DMS53 treated with DMSO at 0.1 percent for 48 hours (cell line): ENCODE data around the gene SELENOS.
A peak's percentile ranks its signal among the peaks of the same experiment; 100 is the strongest.
"Not testable (repeated sequence)": the region's sequence is repeated elsewhere in the genome, so short reads cannot be mapped to it uniquely, and the experiment has no call there.

Experiments used
- DNase-seq: peaks from one replicate; lab custom pipeline; 2025; ENCODE audit not compliant: unreplicated experiment; lab: John Stamatoyannopoulos, UW

The SELENOS gene

DNA sequence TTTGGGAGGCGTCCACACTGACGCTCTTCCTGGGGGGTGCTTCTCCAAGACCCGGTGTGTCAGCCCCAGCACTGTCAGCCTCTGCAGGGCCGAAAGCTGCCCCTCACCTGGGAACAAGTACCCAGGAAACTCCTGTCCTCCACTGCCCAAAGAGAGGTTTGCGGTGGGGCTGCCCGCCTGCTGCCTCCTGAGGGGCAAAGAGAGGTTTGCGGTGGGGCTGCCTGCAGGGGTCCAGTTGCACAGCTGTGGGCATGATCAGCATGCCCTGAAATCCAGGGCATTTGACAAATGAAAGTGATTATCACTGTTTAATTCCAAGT, 32.8 kb upstream of the SELENOS start:
- DNase-seq: no peak

DNA sequence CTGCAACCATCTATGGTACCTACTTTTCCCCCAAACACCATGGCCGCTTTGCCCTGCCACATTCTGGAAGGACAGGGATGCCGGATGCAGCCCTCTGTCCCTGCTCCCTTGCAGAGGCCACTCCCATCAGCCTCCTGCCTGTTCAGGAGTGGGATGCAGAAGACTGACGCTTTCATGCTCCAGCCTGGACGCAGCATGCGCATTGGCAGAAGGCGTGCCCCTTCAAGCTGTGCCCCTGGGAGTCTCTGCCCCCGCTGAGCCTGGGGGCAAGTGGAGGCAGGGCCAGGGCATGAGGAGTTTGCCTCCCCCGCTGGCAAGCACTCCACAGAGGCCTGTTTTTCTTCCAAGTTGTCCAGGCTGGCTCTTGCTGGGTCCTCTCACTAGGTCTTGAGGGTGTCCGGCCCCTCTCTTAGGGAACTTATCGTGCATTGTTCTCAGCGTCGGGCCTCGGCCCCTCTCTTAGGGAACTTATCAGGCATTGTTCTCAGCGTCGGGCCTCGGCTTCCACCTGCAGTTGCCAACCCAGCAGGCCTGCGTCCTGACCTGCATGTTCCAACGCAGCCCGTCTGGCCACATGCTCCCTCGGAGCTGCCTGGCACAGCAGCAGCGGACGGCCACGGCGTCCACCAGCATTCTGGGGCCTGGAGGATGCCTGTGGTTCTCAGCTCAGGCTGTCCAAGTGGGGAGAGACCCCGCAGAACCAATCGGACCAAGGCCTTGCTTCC, 32.3 kb upstream of the SELENOS start:
- DNase-seq: no peak

DNA sequence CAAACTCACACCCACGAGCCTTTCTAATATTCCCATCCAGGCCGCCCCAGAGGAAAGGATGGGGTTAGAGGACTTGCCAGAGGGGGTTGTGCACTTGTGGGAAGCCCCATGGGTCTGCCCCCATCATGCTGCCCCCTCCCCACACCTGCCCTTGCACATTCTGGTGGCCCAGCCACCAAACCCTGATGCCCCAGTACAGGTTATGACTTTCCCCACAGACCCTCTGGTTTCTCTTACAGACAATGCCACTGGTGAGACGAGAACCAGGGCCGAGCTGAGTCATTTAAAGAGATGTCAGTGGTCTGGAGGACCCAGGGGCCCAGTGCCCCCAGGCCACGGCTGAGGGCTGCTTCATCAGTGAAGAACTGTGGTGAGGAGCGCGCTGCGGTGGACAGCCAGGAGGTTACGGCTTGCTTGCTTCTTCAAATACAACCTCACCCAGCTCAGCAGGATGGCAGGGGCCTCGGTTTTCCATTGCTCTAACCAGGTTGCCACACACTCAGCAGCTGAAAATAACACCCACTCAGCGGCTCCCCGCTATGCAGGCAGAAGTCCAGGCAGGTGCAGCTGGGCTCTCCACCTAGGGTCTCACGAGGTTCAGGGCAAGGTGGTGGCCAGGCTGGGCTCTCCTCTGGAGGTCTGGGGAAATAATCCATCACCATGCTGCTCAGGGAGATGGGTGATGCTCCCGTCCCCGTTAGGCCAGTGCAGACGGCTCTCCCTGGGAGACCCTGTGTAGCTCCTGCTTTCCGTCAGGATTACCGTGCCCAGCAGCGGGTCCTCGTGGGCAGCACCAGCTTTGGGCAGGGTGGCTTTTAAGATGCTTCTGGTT, 31.5 kb upstream of the SELENOS start:
- DNase-seq: no peak

DNA sequence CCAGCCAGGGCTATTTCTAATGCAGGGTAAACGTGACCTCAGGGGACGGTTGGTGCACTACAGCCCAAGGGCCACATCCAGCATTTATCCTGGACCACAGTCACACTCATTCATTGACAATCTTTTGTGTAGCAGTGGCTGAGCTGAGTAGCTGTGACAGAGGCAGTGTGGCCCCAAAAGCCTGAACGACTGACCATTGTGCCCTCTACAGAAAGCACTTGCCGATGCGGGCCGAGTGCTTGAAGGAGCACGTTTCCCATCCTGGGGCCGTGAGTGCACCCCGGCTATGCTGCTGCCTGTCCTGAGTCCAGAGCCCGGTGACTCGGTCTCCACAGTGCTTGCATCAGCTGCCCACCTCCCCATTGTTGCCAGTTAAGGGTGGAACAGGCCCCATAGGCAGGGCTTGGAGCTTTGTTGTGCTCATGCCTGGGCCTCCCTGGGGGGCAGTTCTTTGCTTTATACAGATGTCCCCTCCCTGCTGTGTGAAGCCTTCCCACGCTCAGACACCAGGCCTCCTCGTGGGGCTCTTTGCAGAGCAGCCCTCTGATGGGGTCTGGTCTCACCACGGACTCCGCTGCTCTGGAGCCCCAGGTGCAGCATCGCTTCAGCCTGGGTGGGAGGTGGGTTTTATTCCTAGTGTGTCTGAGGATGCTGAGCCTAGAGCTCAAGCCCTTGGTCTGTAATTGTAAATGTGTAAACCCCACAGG, 30.8 kb upstream of the SELENOS start:
- DNase-seq: no peak

DNA sequence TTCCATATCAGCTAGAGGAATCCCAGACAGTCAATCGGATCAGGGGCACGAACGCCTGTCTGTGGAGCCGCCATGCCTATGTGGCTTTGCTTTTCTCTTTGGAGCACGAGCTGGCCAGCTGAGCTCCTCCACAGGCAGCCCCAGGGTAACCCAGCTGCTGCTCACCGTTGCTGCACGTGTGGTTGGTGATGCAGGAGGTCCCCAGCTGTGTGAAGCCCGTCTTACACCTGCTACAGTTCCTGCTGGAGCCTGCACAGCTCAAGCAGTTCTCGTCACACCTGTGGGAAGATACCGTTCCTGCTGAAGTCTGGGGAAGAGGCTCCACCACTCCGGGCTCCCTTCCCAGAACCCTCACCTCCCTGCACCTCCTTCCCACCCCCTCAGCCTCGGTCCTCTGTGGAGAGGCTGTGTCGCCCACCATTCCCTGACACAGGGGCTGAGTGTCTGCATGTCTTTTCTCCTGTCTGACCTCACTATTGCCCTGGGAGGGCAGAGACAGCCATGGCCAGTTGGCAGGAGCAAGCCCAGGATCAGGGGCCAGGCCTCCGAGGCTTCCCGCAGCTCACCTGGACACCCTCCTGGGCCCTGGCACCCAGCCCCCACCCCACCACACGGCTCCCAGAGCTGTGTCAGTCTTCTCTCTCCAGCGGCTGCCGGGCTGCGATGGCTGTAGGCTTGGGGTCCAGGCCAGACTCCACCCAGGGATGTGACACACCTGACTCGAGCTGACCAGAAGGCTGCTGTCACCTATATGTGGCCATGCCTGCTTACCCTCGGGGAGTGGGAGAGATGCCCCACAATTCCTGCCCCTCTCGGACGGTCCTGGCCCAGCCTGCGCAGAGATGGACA, 30.0 kb upstream of the SELENOS start:
- no peak for DNase-seq

DNA sequence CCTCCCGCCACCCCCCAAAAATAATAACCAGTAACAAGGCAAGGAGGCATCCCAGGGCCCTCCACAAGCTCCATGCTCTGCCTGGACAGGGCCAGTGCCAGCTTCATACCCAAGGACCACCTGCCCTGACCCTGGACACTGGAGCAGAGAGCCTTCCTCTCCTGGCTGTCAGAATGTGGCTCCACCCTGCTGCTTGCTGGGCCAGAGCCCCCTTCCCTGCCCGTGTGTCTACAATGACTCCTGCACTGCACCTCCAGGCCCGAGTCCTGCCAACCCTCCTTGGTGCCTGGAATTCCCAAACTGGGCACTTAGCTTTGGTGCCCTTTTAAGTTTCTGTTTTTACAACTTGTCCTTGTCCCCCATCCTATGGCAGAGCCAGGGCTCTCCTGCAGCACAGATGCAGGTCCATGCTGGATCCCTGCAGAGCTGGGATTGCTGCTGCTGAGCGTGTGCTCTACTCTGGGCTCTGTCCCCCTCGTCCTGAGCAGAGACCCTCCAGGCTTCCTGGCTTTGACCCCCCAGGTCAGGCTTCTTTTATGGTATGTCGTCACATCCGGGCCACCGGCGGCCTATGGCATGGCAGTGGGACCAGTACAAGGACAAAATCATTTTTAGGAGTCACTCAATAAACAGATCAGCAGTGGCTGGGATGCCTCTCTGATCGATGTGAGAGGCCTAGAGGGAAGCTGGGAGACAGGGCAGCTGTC, 29.2 kb upstream of the SELENOS start:
- DNase-seq: no peak

DNA sequence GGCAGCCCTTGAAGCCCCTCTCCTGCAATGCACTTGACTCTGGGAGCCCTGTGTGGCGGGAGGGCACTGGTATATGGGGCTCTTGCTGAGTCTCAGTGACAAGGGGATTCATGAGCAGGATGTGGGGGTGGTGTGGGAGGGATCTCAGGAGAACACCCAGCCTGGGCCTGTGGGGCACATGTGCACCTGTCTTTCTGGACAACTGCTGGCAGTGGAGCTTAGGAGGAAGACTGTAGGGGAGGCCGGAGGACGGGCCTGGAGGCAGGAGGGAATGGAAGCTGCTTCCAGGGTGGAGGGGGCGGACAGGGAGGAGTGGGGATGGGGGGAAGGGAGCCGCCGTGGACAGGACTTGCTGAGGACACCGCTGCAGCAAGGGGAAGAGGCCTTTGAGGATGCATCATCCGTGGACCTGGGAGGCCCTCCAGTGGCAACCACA, 28.6 kb upstream of the SELENOS start:
- no peak for DNase-seq

DNA sequence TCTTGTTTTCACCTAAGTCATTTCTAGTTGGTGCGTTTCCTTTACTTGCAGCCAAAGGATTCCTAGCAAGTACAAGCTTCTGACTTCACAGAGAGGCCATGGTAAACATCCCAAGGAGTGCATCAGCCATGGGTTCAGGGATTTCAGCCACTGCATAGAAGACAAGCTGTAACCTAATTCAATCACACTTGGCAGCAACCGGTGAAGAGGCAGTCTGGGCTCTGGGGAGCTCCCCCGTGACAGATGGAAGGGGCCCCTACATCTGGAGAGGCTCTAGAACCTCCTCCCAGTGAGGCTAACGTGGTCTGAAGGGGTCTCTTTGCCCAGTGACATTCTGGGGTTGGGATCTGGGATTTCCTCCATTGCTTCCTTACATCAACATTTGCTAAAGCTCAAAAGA, 26.1 kb upstream of the SELENOS start:
- no peak for DNase-seq

DNA sequence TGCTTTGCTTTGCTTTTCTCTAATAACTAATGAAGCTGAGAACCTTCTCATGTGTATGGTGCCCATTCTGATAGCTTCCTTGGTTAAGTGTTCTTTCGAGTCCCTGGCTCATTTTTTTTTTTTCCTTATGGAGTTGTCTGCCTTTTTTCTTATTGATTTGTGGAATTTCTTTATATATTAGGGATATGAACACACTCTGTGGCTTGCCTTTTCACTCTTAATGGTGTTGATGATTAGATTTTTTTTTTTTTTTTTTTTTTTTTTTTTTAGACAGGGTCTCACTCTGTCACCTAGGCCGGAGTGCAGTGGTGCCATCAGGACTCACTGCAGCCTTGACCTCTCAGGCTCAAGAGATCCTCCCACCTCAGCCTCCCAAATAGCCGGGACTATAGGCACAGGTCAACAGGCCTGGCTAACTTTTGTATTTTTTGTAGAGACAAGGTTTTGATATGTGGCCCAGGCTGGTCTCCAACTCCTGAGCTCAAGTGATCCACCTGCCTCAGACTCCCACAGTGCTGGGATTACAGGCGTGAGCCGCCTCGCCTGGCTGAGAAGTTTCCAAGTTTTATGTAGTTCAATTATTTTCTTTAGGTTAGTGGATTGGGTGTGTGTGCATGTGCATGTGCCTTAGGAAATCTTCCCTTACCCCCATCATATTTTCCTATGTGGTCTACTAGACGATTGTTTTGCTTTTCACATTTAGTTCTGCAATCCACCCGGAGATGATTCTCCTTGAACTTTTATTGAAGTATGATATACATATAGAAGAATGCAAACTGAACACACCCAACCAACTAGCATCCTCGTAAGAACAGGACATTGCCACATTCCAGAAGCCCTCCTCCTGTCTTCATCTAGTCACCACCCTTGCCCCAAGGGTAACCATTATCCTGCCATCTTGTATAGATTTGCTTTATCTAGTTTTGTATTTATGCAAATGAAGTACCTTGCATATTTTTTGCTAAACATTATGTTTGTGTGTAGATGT, 19.4 kb upstream of the SELENOS start:
- DNase-seq: no peak

DNA sequence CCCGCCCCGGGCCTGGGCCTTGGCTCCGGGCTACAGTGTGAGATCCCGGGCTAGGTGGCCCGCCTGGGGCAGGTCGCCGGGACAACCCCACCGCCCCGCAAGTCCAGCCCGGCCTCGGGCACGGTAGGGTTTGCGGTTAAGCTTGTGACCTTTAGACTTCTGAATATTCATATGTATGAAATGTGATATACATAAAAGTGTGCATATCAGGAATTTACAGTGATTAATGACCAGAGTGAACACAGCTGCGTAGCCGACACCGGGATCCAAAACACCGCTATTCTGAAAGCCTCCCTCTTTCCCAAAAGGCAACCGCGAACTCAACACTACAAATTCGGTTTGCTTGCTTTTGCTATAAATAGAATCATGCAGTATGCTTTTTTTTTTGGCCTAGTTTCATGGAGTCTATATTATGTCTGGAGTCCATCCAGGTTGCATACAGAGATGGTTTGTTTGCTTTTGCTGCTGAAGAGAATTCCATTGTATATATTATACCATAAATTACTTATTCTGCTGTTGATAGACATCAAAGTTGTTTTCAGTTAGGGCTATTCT, 18.4 kb upstream of the SELENOS start:
- peak; percentile 8 for DNase-seq

DNA sequence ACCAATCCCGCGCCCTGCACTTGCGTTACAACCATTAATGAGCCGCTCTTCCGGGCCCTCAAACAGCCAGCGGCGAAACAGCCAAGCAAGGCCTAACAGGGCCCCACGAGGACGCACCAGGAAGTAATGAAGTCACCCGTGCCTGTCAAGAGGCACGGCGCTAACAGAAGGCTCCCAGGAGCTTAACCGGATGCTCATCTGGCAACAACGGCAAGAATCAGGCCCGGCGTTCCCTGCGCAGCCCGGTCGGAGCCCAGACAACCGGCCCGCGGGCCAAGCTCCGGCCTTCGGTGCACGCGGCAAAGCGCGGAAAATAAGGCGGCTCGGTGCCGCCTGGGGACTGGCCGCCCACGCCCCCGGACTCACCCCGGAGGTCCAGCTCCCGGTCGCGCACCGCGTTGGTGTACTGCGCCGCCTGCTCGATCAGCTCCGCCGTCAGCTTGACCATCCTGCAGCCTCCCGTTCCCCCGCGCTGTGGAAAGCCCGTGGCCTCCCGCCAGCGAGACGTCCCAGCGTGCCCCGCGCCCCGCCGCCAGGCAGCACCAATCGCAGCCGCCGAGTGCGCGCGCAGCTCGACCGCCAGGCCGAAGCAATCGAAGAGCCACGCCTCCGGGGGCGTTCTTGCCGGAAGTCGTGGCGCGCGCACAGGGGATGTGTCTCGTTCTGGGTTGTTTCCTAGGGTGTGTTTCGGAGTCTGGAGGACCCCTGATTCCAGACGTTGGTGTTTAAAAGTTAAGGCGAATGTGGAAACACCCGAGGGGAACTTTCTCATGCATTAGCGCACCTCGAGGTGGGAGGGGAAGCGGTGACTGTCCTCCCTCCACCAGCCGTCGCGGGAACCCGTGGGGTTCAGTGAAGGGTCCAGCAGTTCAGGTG, 17.7 kb upstream of the SELENOS start, which contains the start of gene SNRPA1:
Gene SNRPA1 (minus strand): TSS at position 518 of the 876 bp plus-strand sequence. CDS start 70 bp downstream, at position 448.
- DNase-seq: peak; percentile 73

DNA sequence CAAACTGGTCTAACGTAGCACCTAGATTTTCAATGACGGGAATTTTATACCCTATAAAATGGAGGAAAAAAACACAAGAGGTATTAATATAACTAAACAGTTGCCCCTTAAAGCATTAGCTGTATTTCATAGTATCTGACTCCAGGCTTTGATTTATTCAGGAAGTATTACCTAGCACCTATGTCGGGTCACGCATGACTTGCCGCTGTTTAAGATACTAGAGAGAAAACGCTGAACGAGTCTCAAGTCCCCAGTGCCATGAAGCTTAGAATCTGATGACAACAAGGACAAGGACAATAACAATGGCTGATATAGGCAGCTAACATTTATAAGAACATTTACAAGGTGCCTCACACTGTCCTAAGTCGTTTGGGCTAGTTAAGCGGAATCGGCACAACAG, 15.8 kb upstream of the SELENOS start:
- no peak for DNase-seq

DNA sequence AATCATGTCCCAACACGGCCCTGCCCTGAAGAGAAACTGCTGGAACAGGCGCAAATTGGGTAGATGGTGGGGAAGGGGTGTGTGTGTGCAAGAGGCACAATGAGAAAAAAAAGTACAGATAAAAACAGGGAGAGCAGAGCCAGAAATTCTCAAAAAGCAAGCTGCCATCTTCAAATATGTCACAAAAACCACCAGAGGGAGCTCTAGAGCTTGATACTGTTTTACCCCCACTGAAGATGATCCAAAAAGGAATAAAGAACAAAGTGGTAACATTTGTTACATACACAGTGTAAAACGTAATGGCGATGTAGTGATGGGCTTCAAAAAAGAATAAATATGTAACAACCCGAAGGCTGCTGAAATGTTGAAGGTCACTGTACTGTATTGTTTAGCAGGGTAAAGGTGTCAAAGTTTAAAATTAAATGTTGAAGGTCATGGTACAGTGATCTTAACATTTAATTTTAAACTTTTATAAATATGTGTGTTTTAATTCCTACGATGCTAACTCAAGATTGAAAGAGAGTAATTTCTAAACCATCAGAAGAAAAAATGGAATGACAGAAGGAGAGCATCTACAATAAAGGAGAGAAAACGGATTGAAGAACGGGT, 11.7 kb upstream of the SELENOS start:
- peak; percentile 35 for DNase-seq

DNA sequence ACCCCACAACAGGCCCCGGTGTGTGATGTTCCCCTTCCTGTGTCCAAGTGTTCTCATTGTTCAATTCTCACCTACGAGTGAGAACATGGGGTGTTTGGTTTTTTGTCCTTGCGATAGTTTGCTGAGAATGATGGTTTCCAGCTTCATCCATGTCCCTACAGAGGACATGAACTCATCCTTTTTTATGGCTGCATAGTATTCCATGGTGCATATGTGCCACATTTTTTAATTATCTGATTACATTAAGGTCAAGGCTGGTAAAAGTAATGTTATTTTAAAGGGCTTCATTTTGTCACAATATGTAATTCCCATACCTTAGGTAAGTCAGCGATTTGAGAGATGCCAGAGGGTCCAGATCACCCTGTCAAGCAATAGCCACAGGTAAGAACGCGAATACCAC, 10.1 kb upstream of the SELENOS start:
- not testable (repeated sequence) for DNase-seq

DNA sequence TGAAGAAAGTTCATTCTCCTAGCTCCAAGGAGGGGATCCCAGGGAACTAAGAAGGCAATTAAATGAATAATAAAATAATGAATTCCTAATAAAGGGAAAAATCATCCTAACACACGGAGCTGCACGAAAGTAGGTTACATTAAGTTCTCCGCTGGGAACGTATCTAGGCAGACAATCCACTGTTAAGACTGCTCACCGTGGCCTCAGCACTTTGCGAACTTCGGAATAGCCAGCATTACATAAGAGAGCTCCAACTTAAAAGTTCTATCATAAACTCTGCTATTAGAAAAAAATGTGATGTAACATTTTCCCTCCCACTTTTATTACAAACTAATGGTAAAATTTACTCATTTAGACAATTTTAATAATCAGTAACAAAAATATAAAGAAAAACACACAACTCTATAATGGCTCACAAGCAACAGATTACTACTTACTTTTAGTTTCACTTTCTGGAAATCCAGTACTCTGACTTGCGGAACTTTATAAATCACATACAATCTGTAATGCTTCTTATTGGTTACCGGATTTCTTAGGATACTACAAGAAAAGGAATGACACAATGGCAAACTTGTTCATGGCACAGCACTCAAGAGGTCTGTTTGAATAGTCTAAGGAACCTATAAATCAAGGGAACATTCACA, 9.3 kb upstream of the SELENOS start:
- no peak for DNase-seq

DNA sequence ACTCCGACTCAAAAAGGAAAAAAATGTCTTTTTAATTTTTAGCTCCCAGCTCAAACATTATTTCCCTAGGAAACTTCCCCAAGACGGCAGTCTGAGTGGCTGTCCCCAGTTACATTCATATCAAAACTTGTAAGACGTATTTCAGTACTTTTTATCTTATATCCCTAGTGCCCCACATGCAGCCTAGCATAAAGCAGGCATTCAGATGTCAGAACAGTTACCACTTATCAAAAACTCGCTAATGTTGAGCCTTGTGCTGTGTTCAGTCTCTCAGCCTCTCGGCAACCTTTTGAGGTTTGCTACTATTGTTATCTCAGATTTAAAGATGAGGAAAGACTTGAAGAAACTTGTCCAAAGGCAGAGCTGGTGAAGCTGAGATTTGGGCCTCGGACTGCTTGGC, 6.6 kb upstream of the SELENOS start:
- DNase-seq: no peak

DNA sequence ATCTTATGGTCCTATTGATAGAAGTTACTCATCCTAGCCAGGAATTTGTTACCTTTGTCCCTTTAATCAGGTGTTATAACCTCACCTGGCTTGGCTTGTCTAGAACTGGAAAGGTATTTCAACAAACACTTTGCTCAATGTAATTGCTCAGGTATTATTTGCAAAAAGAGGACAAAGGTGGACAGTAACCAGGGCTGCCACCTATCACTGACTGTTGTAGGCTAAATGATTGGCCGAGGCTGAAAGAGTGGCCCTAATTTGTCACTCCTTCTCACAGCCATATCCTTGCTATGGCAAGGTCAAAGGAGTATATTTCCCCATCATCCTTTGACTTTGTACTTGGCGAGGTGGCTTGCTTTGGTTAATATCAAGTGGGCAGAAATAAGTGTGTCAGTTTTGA, 2.7 kb upstream of the SELENOS start:
- DNase-seq: no peak
